Endothelial cell of umbilical vein (primary cell): Measurements from ENCODE around the gene SLC9A1. TPM values are rescaled to one million over a fixed set of nuclear protein-coding genes. Genes with fewer than 3 reads are reported as not detected.

Experiments used
- BruUV-seq: library from RNA; stranded (reverse); fragments of 400-500 nt; replicated peaks from 2 replicates; lab custom pipeline; 2021; lab: Mats Ljungman, UMichigan
- CTCF ChIA-PET: fragments of 300-600, 350-600 bp; sonication (Branson Sonifier 250); formaldehyde crosslinking; loops from one replicate; lab custom pipeline; 2021; ENCODE audit warnings: antibody characterized with exemption, inconsistent platforms; lab: Charles Lee
- POLR2A ChIA-PET: fragments of 300-600, 350-600 bp; sonication (Branson Sonifier 250); formaldehyde crosslinking; loops from one replicate; lab custom pipeline; 2021; ENCODE audit warnings: antibody characterized with exemption, inconsistent platforms; lab: Charles Lee
- DNase-seq: peaks from one replicate; pipeline ENCODE4 v3.0.0-alpha.2; 2011; ENCODE audit warnings: low read depth, low spot score
- FAIRE-seq: peaks from 2 replicates; lab custom pipeline; 2011; peaks lifted over from hg19 to GRCh38; lab: Jason Lieb, UNC
- H2AFZ ChIP-seq: 2 replicates; pipeline ENCODE4 v1.6.0; 2012; ENCODE audit warnings: low read depth, low read length, control low read depth, inconsistent platforms
- H3K27ac ChIP-seq: 2 replicates; pipeline ENCODE4 v1.5.1; 2011; ENCODE audit warnings: low read depth, mild to moderate bottlenecking, control low read depth, low read length, moderate library complexity; ENCODE audit not compliant: insufficient read depth
- H3K27me3 ChIP-seq, 2 experiments: 2 replicates each; pipeline versions ENCODE4 v1.6.0 to v1.6.1; 2011; ENCODE audit warnings: low read length in 2 of 2, mixed read lengths in 1 of 2; ENCODE audit not compliant: control insufficient read depth in 2 of 2, insufficient read depth in 2 of 2
- H3K36me3 ChIP-seq, 2 experiments: 2 replicates in 1 of 2; 3 replicates in 1 of 2; pipeline ENCODE4 v1.5.1; 2011; ENCODE audit warnings: low read length in 2 of 2, mild to moderate bottlenecking in 1 of 2, moderate library complexity in 1 of 2; ENCODE audit not compliant: control insufficient read depth in 2 of 2, insufficient read depth in 2 of 2; ENCODE audit errors: extremely low read depth in 1 of 2
- H3K4me1 ChIP-seq: 3 replicates; pipeline ENCODE4 v1.5.1; 2011; ENCODE audit warnings: mild to moderate bottlenecking, low read length; ENCODE audit not compliant: control insufficient read depth, insufficient read depth; ENCODE audit errors: extremely low read depth
- H3K4me2 ChIP-seq: 2 replicates; pipeline ENCODE4 v1.6.1; 2011; ENCODE audit warnings: low read length, control low read depth, mixed read lengths; ENCODE audit not compliant: insufficient read depth
- H3K4me3 ChIP-seq, 3 experiments: fragments of 200-600 bp in 1 of 3; sonication (generic), shearing (Covaris generic) in 1 of 3; replicated peaks in 1 of 3; 2 replicates each; pipeline ENCODE4 v1.5.1; 2011 to 2016; ENCODE audit warnings: control low read depth in 3 of 3, low read length in 3 of 3, mild to moderate bottlenecking in 2 of 3, inconsistent platforms in 1 of 3, low read depth in 1 of 3, moderate library complexity in 1 of 3; ENCODE audit not compliant: insufficient read depth in 1 of 3
- H3K79me2 ChIP-seq: 2 replicates; pipeline ENCODE4 v1.6.0; 2012; ENCODE audit warnings: low read length, inconsistent platforms; ENCODE audit not compliant: control insufficient read depth, insufficient read depth
- H3K9ac ChIP-seq: replicated peaks from 2 replicates; pipeline ENCODE3; 2011; ENCODE audit warnings: low read length, control low read depth; ENCODE audit not compliant: insufficient read depth; ENCODE audit errors: extremely low read depth
- H3K9me1 ChIP-seq: replicated peaks from 3 replicates; pipeline ENCODE4 v1.6.0; 2011; ENCODE audit warnings: mild to moderate bottlenecking, low read length; ENCODE audit not compliant: control insufficient read depth, insufficient read depth; ENCODE audit errors: extremely low read depth
- H3K9me3 ChIP-seq: replicated peaks from 2 replicates; pipeline ENCODE4 v1.5.1; 2012; ENCODE audit warnings: low read length, inconsistent platforms; ENCODE audit not compliant: control insufficient read depth, insufficient read depth
- H4K20me1 ChIP-seq: replicated peaks from 2 replicates; pipeline ENCODE3; 2011; ENCODE audit warnings: mild to moderate bottlenecking, low read length; ENCODE audit not compliant: control insufficient read depth, insufficient read depth; ENCODE audit errors: extremely low read depth
- EZH2 ChIP-seq: IDR thresholded peaks from 2 replicates; pipeline ENCODE4 v1.6.1; 2012; ENCODE audit warnings: borderline replicate concordance, low read depth, mild to moderate bottlenecking, moderate library complexity, low read length, inconsistent platforms; ENCODE audit not compliant: severe bottlenecking
- FOS ChIP-seq: IDR thresholded peaks from 2 replicates; pipeline ENCODE4 v1.6.1; 2011; ENCODE audit warnings: mild to moderate bottlenecking, low read length, moderate library complexity, borderline replicate concordance; ENCODE audit not compliant: insufficient read depth
- GATA2 ChIP-seq: IDR thresholded peaks from 2 replicates; pipeline ENCODE4 v1.7.0; 2011; ENCODE audit warnings: low read depth, mild to moderate bottlenecking, moderate library complexity, mixed read lengths, low read length; ENCODE audit not compliant: insufficient read length, insufficient read depth
- JUN ChIP-seq: IDR thresholded peaks from 2 replicates; pipeline ENCODE4 v1.6.1; 2011; ENCODE audit warnings: borderline replicate concordance, low read depth; ENCODE audit not compliant: insufficient read length, insufficient read depth
- MYC ChIP-seq: IDR thresholded peaks from one replicate; pipeline ENCODE4 v1.6.1; 2011; ENCODE audit warnings: mild to moderate bottlenecking, low read depth, low read length
- POLR2A ChIP-seq: IDR thresholded peaks from 2 replicates; pipeline ENCODE4 v1.6.1; 2012; ENCODE audit warnings: low read depth, mild to moderate bottlenecking, control low read depth, low read length
- POLR2AphosphoS5 ChIP-seq: IDR thresholded peaks from 2 replicates; pipeline ENCODE4 v1.6.1; 2012; ENCODE audit warnings: low read depth, mild to moderate bottlenecking, control low read depth, low read length, moderate library complexity; ENCODE audit not compliant: insufficient read depth
- dilution Hi-C: fragments of 300-500 bp; cut with MboI; formaldehyde crosslinking; loops from one replicate; pipeline ENCODE4 v1.15.0; 2019; ENCODE audit warnings: low sequenced_read_pairs; ENCODE audit not compliant: extremely low pct_ligation_motif_present
- intact Hi-C: fragments of 100-400 bp; cut with micrococcal nuclease; formaldehyde crosslinking; loops from one replicate; pipeline ENCODE4 v1.10.0; 2022
- polyA plus RNA-seq, 4 experiments: library from polyadenylated mRNA; depleted of rRNA in 3 of 4; stranded (reverse) in 3 of 4; unstranded in 1 of 4; fragments of >200 nt; gene quantifications; 2 replicates each; pipeline versions ENCODE4 v1.2.1 to v1.2.3, GENCODE V29; 2011 to 2012; ENCODE audit warnings: missing spikeins in 1 of 4
- total RNA-seq: library from RNA; stranded (reverse); gene quantifications from 2 replicates; pipeline ENCODE4 v1.2.3, GENCODE V29; 2021
- TF ChIP-seq, protein P1 (sequence below), 2 donors: IDR thresholded peaks; 1 replicate in 1 of 2; 2 replicates in 1 of 2; pipeline ENCODE4 v1.5.1; 2011; ENCODE audit warnings: low read length in 2 of 2, mild to moderate bottlenecking in 2 of 2, moderate library complexity in 2 of 2, control low read depth in 1 of 2, inconsistent platforms in 1 of 2, low read depth in 1 of 2; ENCODE audit not compliant: insufficient read depth in 1 of 2; ENCODE audit errors: extremely low read depth in 1 of 2
- TF ChIP-seq, protein P2 (sequence below): IDR thresholded peaks from 2 replicates; pipeline ENCODE4 v1.6.1; 2011; ENCODE audit not compliant: insufficient read depth, insufficient read length

The SLC9A1 gene
- total and polyA plus RNA-seq, 2 donors (not counting 3 experiments of a cell fraction or from before 2014, with no cell fraction given): 22.8 to 59.2 TPM

DNA sequence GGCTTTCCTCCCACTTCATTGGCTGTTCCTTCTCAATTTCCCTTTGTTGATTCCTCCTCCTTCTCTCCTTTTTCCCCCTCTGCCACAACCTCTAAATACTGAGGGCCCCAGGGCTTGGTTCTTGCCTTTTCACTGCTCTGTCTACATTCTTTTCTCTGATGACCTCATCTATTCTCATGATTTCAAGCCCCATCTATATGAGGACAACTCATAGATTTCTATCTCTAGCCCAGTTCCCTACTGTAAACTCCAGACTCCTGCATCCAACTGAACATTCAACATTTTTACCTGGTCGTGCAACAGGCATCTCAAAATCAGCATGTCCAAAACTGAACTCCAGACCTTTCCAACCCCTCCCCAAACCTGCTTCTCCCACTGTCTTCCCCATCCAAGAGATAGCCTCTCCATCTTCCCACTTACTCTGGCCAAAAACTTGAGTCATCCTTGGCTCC is 11.5 kb upstream of the SLC9A1 start:
- ChIA-PET POLR2A (no interaction called here), CTCF (interaction anchor here (1.0 to 1.9 kb wide), 2 partner anchors 28 to 31 kb away, joined by 3 to 4 read pairs; no protein-coding TSS in a partner anchor)
- H3K79me2 ChIP-seq: no peaks in the 10 kb centered on the region
- H3K27ac ChIP-seq: no peak overlapping the region
- H4K20me1 ChIP-seq: no peaks in the 10 kb centered on the region
- H3K9me1 ChIP-seq: no peaks in the 10 kb centered on the region
- TF ChIP-seq GATA2 (no peak), FOS (no peak), JUN (no peak), MYC (no peak), EZH2 (no peak), POLR2AphosphoS5 (no peak), POLR2A (no peak)
- TF ChIP-seq, protein P1, sequence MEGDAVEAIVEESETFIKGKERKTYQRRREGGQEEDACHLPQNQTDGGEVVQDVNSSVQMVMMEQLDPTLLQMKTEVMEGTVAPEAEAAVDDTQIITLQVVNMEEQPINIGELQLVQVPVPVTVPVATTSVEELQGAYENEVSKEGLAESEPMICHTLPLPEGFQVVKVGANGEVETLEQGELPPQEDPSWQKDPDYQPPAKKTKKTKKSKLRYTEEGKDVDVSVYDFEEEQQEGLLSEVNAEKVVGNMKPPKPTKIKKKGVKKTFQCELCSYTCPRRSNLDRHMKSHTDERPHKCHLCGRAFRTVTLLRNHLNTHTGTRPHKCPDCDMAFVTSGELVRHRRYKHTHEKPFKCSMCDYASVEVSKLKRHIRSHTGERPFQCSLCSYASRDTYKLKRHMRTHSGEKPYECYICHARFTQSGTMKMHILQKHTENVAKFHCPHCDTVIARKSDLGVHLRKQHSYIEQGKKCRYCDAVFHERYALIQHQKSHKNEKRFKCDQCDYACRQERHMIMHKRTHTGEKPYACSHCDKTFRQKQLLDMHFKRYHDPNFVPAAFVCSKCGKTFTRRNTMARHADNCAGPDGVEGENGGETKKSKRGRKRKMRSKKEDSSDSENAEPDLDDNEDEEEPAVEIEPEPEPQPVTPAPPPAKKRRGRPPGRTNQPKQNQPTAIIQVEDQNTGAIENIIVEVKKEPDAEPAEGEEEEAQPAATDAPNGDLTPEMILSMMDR (IDR thresholded peaks at IDR 0.05; ENCODE audit: extremely low read depth in 1 of 2, insufficient read depth in 1 of 2, low read depth in 1 of 2, low read length in 2 of 2): no peak
- TF ChIP-seq, protein P2, sequence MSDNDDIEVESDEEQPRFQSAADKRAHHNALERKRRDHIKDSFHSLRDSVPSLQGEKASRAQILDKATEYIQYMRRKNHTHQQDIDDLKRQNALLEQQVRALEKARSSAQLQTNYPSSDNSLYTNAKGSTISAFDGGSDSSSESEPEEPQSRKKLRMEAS: no peak
- FAIRE-seq (no peak), DNase-seq (no peak)
- no peak overlapping the region for H3K4me3 ChIP-seq
- intact Hi-C loops: no loop called here
- peaks cover 6% of the 10 kb centered on the region for H3K4me1 ChIP-seq
- no peak overlapping the region for H2AFZ ChIP-seq
- dilution Hi-C loops: no loop called here
- H3K27me3 ChIP-seq: no peaks in the 10 kb centered on the region
- H3K9ac ChIP-seq: no peak overlapping the region
- H3K9me3 ChIP-seq: no peaks in the 10 kb centered on the region
- BruUV-seq: no TSS peak
- no peaks in the 10 kb centered on the region for H3K36me3 ChIP-seq
- no peak overlapping the region for H3K4me2 ChIP-seq
